ENCODE data around the gene SLC17A9.

Gene SLC17A9

GRCh38 chr20:62986257-62986800, 33.8 kb downstream of the SLC17A9 start:
- DNase-seq, result no peak

GRCh38 chr20:62987114-62987513, 34.6 kb downstream of the SLC17A9 start:
- no peak for DNase-seq

GRCh38 chr20:62989201-62989601, 36.7 kb downstream of the SLC17A9 start:
- DNase-seq, result no peak

DNA sequence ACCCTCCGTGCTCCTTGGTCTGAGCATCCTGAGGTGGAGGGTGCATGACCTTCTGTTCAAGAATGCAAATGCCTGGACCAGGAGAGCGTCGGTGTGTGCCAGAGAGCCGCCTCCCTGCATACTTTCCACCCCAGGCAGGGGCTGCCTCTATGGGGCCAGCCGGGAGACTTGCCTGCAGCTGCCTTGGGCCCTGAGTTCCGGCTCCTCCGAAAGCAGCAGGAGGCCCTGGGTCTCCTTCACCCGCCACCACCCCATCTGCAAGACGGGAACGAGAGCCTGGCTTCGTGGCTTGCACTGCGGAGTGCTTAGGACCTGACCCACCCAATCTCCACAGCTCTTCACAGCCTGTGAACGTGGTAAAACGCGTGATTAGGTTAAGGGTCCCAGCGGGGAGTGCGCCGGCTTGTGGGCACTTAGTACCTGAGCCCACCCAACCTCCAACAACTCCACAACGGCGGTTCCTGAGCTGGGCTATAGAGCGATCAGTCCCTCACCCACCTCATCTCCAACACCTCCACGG, 37.9 kb downstream of the SLC17A9 start:
- no peak for DNase-seq

DNA sequence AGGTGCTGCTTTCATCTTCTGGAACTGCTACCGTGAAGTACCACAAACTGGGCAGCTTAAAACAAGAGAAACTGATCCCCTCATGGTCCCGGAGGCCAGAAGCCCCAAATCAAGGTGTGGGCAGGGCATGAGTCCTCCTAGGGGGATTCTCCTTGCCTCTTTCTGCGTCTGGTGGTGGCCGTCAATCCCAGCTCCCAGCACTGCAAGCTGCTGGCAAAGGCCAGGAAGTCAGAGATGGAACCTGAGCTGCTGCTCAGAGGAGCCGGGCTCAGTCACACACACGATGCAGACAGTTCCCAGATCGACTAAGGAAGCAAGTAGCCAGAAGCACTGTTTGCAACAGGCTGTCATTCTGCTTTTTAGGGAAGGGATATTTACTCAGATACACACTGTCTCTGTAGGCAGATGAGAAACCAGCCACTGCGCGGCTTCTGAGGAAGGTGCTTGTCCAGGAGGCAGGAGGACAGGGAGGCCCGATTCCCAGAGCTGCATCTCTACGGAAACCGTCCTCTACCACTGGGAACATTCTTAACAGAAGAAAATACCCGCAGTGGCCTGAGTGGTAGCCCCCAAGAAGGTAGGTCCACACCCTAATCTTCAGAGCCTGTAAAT, 38.8 kb downstream of the SLC17A9 start:
- DNase-seq, result no peak

DNA sequence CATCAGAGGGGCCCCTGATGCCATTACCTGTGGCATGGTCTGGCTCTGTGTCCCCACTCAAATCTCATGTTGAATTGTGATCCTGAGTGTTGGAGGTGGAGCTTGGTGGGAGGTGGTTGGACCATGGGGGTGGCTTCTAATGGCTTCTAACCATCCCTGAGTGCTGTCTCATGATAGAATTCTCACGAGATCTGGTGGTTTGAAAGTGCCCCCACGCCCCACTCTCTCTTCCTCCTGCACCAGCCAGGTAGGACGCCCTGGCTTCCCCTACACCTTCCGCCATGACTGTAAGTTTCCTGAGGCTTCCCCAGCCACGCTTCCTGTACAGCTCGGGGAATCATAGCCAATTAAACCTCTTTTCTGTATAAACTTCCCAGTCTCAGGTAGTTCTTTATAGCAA, 39.4 kb downstream of the SLC17A9 start:
- DNase-seq, result no peak

DNA sequence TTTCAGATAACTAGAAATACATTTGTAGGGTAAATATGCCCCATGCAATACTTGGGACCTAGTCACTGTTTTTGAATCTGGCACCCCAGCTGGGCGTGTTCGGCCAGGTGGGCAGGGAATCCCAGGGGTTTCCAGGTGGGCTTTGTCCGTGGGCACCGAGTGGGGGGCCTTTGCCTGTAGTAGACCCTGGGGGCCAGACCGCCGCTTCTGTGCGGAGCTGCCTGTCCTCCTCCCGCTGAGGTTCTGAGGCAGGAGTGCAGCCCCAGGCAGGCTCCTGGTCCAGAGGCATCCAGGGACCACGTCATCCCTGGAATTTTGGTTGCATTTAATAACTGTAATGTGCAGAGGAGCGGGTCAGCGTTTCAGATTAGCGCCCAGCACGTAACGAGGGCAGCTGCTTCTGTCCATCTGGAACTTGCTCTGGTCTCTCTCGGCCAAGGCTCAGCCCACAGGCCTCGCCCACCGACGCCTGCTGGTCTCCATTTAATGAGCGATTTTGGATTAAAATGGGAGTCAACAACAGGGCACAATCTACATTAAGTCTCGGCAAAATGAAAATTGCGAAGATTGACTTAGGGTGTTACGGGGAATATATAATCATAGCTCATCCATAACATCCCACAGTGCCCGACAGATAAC, 41.5 kb downstream of the SLC17A9 start:
- DNase-seq, result no peak

DNA sequence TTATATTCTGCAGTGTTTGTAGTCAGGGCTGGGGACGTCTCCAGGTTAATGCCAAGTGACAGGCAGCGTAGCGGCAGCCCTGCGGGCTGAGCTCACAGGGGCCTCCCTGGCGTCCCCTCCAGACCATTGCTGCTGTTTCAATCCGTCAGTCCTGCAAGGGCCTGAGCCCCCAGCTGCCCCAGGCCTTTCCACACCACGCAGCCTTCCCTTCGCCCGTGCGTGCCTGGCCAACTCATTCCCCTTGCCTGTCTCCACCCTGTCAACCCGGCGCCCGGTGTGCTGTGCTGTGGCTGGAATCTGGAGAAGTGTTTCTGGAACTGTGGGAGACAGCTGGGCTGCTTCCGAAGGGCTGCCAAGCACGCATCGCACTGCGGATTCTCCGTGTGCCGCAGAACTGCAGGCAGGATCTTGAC, 42.4 kb downstream of the SLC17A9 start:
- DNase-seq, result no peak

DNA sequence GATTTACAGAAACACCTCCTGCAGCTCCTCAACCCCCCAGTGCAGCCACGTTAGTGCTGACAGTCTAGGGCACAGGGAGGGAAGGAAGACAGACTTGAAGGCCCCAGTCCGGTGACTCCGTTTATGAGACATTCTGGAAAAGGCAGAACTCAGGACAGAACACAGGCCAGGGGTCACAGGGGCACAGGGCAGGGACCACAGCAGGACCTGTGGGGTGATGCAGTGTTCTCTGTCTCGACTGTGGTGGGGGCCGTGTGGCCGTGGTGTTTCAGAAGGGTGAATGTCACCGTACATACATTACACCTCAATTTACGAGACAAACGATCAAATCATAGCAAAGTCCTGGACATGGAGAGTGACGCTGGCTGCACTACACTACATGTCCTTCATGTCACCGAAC, 43.0 kb downstream of the SLC17A9 start:
- no peak for DNase-seq

DNA sequence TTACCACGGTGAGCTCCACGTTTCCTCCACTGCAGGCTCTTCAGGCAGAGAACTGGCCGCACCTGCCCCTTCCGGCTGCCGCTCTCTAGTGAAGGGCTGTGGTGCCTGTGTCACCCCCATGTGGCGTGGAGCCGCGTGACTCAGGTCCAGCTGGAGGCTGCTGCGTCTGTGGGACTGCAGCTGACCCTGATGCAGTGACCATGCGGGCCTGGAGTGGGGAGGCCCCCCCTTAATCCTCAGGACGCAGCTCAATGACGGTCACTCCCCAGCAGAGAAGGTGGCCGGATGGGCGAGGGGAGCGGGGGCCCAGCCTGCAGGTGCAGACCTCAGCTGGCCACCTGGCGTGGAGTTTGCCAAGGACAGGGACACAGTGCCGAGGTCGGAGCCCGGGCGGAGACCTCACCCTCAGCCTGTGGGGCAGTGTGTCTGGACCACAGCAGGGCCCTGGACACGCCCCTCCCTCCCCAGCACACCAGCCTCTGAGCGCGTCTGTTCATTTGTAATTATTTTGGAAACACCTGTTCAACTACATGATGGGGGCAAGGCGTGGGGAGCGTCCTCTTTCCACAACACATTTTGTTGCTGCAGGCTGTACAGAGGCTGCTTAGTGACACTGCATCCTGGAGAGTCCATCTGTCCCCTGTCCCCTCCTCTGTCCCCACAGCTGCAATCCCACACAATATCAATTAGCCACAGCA, 43.5 kb downstream of the SLC17A9 start:
- DNase-seq, result no peak

- no peak for DNase-seq
Measured at GRCh38 chr20:62996596-62996982, 44.1 kb downstream of the SLC17A9 start.

DNA sequence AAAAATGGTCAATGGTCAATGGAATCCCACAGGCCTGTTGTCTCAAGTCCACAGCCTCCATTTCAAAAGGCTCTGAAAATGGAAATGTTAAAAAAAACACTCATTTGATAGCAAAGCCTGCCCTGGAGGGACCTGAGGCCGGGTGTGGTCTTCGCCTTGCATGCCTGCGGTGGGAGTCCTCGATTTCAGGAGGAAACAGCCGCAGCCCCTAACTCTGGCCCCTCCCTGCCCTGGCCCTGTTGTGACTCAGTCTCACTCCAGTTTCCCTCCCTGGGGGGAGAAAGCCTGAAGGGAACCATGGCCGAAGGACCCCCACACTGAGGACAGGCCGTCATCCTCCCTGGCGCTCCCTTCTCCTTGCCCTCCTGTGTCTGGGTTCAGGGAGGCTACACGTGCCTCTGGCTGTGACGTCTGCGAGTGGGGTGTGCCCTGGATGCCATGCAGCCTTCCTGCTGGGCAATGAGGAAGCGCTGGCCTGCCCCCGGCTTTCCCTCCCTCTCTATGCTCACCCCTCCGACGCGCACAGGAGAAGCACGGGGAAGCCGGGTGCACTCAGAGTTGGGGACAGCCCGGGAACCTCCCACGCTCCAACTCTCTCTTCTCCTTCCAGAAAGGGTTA, 45.0 kb downstream of the SLC17A9 start:
- no peak for DNase-seq

- DNase-seq, result no peak
Measured at GRCh38 chr20:62998449-62998848, 45.9 kb downstream of the SLC17A9 start.

DNA sequence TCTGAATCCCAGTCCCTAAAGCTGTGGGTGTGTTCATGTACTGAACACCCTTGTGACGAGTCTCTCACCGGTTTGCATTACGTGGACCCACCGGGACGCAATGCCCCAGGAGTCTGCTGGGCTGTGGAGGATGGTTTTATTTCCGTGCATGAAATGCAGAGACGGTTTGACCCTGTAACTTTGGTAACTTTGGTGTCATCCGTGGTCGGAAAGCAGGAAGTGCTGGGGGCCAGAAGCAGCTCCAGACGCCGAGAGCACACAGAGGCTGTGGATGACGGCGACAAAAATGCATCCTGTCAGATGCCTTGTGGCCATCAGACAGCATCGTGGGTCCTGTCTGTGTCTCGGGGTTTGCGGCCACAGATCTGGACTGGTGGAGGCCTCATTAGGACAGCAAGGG, 47.1 kb downstream of the SLC17A9 start:
- DNase-seq, result peak; percentile 36

GRCh38 chr20:63000036-63000435, 47.5 kb downstream of the SLC17A9 start:
- no peak for DNase-seq

DNA sequence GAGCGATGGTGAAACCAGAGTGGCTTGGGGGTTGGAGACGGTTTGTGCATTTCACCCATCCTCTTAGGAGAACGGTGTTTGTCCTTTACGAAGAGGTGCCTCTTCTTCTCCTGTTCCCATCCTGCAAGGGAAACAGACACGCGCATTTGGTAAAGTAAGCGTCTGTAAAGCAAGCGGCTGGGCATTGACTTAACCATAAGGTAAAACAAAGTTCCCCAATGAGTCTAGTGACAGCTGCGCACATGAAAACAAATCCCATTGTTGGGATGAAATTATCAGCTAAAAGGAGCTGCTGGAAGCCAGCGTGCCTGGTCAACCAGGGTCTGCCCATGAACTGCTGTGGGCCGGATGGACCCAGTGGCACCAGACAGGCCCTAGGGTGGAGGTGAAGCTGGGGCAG, 48.4 kb downstream of the SLC17A9 start:
- no peak for DNase-seq

DNA sequence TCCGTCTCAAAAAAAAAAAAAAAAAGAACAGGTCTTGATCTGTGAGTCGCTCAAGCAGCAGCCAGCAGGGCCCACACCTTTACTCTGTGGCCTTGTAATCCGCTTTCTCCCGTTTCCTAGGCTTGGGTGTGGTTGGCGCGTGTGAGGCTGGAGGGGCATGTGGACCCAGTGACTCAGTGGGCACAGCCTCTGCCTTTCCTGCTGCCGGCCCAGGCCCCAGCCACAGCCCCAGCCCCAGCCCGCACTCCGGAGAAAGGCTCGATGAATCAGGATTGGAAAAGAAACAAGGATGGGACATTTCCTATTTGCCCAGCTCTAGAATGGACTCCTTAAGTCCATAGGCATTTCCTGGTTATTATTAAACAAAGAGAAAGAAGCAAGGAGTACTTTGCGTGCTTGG, 50.0 kb downstream of the SLC17A9 start:
- DNase-seq, result no peak

DNA sequence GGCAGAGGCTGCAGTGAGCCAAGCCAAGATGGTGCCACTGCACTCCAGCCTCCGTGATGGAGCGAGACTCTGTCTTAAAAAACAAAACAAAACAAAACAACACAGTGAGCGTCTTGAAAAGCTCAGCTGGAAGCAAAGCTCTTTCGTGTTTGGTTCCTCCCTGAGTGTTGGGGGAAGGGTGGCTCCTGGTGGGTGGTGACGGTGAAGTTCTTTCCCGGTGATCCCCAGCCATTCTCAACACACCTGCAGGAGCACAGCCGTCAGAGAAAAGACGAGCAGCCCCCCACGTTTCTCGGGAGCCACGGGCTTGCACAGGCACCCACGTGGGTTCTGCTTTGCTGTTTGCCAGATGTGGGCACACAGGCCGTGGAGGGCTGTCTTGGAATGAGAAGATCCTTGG, 51.0 kb downstream of the SLC17A9 start:
- DNase-seq, result no peak

DNA sequence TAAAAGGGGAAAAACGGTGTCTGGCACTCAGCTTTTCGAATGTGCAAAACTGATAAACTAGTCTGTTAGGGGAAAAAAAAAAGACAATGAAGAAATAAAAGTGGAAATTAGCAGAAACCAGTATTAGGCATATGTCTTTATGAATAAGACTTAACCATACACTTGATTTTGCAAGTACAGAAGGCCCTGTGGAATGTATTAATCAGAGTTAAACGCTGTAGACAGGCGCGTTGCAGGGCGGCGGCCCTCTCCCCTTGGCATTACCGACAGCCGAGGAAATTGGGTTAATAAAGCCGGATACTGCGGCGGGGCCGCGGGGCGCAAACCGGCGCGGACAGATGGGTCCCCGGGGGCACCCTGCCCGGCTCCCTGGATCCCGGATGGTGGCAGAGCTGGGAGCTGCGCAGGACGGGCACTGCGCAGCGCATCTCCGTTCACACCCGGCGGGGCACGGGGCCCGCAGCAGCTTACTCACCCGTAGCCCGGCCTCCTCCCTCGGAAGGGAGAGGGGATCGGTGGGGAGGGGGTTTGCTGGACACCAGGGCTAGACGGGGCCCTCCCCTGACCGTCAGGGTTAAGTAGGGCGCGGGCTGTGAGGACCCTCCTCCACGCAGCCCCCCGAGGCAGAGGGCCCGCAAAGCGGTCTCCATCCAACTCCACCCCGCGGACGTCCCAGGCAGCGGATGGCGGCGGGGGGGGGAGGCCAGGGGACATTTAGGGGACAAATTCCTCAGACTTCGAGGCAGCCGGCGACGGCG, 52.3 kb downstream of the SLC17A9 start:
- DNase-seq, result no peak

- DNase-seq, result no peak
Measured at GRCh38 chr20:63005365-63005861, 52.9 kb downstream of the SLC17A9 start.

- peak; percentile 43 for DNase-seq
Measured at GRCh38 chr20:63005862-63006539, 53.5 kb downstream of the SLC17A9 start.
